Prostate gland (tissue), 2 donors: Measurements from ENCODE around the gene RAPH1. TPM values are rescaled to one million over a fixed set of nuclear protein-coding genes. Genes with fewer than 3 reads are reported as not detected.
"Not testable (repeated sequence)": the region's sequence is repeated elsewhere in the genome, so short reads cannot be mapped to it uniquely, and the experiment has no call there.

Experiments used
- DNase-seq: peaks from one replicate; pipeline ENCODE4 v3.0.0-alpha.2; 2019; ENCODE audit warnings: low spot score
- H3K27ac ChIP-seq, 2 donors: fragments of 200-600 bp; sonication (generic); 2 replicates each; pipeline ENCODE4 v1.5.1; 2017 to 2019
- H3K27me3 ChIP-seq: fragments of 200-600 bp; sonication (generic); replicated peaks from 2 replicates; pipeline ENCODE4 v1.5.1; 2019; ENCODE audit not compliant: insufficient read depth
- H3K36me3 ChIP-seq, 2 donors: fragments of 200-600 bp; sonication (generic); 1 replicate in 1 of 2; 2 replicates in 1 of 2; pipeline versions ENCODE4 v1.5.1 to v1.8.1; 2017 to 2019
- H3K4me1 ChIP-seq: fragments of 200-600 bp; sonication (generic); replicated peaks from 2 replicates; pipeline ENCODE4 v1.5.1; 2019
- H3K4me3 ChIP-seq, 2 donors: fragments of 200-600 bp; sonication (generic); 2 replicates each; pipeline ENCODE4 v1.5.1; 2017 to 2019
- H3K9me3 ChIP-seq: fragments of 200-600 bp; sonication (generic); 2 replicates; pipeline ENCODE4 v1.5.1; 2017
- CTCF ChIP-seq, 4 experiments: fragments of 200-600 bp in 2 of 4; fragments of 450-650 bp in 2 of 4; sonication (generic) in 2 of 4; IDR thresholded peaks; 1 replicate in 3 of 4; 2 replicates in 1 of 4; pipeline ENCODE4 v1.5.1; 2016 to 2019; ENCODE audit warnings: antibody characterized with exemption in 4 of 4, mild to moderate bottlenecking in 2 of 4, moderate library complexity in 2 of 4
- POLR2A ChIP-seq: fragments of 450-650 bp; IDR thresholded peaks from one replicate; pipeline ENCODE4 v1.6.1; 2016; ENCODE audit warnings: antibody characterized with exemption, mild to moderate bottlenecking
- POLR2AphosphoS5 ChIP-seq: sonication (generic); formaldehyde crosslinking; IDR thresholded peaks from one replicate; pipeline ENCODE4 v1.6.1; 2017; ENCODE audit warnings: antibody characterized with exemption
- WGBS: methylation state at CpG from one replicate; pipeline ENCODE4 v1.1.5; 2018; 5-methylcytosine and 5-hydroxymethylcytosine counted together
- intact Hi-C: fragments of 100-400 bp; cut with DNase I; formaldehyde crosslinking; loops from one replicate; pipeline ENCODE4 v1.14.2; 2022
- total RNA-seq, 2 donors: library from RNA; depleted of rRNA; stranded (reverse); fragments of >200 nt; gene quantifications; one replicate each; pipeline ENCODE4 v1.1.0, GENCODE V29; 2016

RAPH1 gene
- total RNA-seq, 2 donors from 2014 or later = 27.6 to 35.0 TPM

DNA sequence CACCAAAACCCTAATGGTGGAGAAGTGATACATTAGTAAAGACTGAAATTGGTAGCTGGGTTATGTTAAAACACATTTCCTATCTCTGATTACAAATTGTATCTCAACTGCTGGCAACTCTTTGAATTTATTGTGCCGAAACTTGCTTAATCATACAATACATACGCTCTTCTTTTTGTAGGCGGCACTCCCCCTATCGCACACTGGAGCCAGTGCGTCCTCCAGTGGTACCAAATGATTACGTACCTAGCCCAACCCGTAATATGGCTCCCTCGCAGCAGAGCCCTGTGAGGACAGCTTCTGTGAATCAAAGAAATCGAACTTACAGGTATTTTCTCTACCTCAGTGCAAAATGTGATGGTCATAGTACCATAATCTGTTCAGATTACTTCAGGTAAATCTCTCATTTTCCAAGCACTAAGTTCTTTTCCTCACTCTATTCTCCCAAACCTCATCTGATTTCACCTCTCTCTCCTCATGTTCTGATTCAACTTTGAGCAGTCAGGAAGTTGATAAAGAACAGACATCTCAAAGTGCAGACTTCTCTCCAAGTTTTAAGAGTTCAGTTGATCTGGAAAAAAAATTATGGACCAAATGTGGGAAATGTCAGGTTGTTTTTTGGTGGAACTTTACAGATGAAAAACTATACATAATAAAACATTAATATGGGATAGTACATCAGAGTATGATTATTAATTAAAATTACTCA, 140.4 kb downstream of the RAPH1 start:
- TF ChIP-seq POLR2A (no peak), POLR2AphosphoS5 (no peak), CTCF (IDR thresholded peaks at IDR 0.05) (no peak)
- 96% methylated on average over 9 of the region's 9 CpGs for WGBS
- no peak overlapping the region for H3K4me3 ChIP-seq
- no peaks in the 10 kb centered on the region for H3K36me3 ChIP-seq
- no peak for DNase-seq
- H3K27ac ChIP-seq = no peak overlapping the region
- H3K27me3 ChIP-seq = no peaks in the 10 kb centered on the region
- intact Hi-C loops = no loop called here
- no peaks in the 10 kb centered on the region for H3K4me1 ChIP-seq
- no peaks in the 10 kb centered on the region for H3K9me3 ChIP-seq

GRCh38 chr2:203388153-203388552, 146.9 kb downstream of the RAPH1 start:
- H3K27ac ChIP-seq, H3K9me3 ChIP-seq, H3K4me3 ChIP-seq, H3K4me1 ChIP-seq, H3K36me3 ChIP-seq, DNase-seq, intact Hi-C loops, H3K27me3 ChIP-seq: not testable (repeated sequence)
- WGBS = 95% methylated on average over 6 of the region's 6 CpGs

GRCh38 chr2:203383038-203383437, 152.1 kb downstream of the RAPH1 start:
- Histone ChIP-seq H3K4me3 (no peak overlapping the region), H3K4me1 (no peaks in the 10 kb centered on the region), H3K27me3 (no peaks in the 10 kb centered on the region), H3K27ac (no peak overlapping the region), H3K9me3 (no peaks in the 10 kb centered on the region), H3K36me3 (no peaks in the 10 kb centered on the region)
- intact Hi-C loops = no loop called here
- no peak for DNase-seq
- TF ChIP-seq CTCF (IDR thresholded peaks at IDR 0.05) = no peak
- no peak for TF ChIP-seq POLR2AphosphoS5
- TF ChIP-seq POLR2A = no peak
- 96% methylated on average over 1 of the region's 1 CpG for WGBS

DNA sequence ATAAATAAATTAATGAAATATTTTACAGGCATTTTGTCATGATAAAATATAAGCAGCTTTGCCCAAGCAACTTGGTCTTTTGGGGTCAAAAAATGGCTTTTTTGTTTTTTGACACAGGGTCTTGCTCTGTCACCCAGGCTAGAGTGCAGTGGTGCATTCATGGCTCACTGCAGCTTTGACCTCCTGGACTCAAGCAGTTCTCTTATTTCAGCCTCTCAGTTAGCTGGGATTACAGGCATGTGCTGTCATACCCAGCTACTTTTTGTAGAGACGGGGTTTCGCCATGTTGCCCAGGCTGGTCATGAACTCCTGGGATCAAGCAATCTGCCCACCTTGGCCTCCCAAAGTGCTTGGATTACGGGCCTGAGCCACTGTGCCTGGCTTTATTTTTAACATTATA, 155.9 kb downstream of the RAPH1 start:
- WGBS = 97% methylated on average over 3 of the region's 3 CpGs
- no peaks in the 10 kb centered on the region for H3K36me3 ChIP-seq

DNA sequence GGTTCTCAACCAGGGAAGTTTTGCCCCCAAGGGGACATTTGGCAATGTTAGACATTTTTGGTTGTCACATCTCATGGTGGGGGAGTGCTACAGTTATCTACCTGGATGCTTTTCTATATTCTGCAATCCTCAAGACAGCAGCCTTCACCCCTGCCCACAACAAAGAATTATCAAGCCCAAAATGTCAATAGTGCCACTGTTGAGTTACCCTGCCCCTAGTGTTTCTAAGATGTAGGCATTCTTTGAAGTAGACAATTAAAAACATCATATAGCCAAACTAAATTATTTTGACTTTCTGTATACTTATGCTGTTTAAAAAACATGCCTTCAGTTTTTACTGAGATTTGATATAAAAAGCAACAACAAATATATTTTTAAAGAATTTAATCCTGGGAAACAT, 158.9 kb downstream of the RAPH1 start:
- DNase-seq = no peak
- no peak for TF ChIP-seq CTCF (IDR thresholded peaks at IDR 0.05)
- no peak for TF ChIP-seq POLR2A
- TF ChIP-seq POLR2AphosphoS5 = no peak
- Histone ChIP-seq H3K9me3 (no peaks in the 10 kb centered on the region), H3K4me1 (no peaks in the 10 kb centered on the region), H3K27me3 (no peaks in the 10 kb centered on the region), H3K36me3 (no peaks in the 10 kb centered on the region), H3K27ac (no peak overlapping the region), H3K4me3 (no peak overlapping the region)
- intact Hi-C loops = no loop called here

More for the DNA sequence above, 155.9 kb downstream of the RAPH1 start:
- TF ChIP-seq POLR2AphosphoS5 (no peak), POLR2A (no peak), CTCF (IDR thresholded peaks at IDR 0.05) (no peak)
- DNase-seq = no peak
- Histone ChIP-seq H3K9me3 (no peaks in the 10 kb centered on the region), H3K27me3 (no peaks in the 10 kb centered on the region), H3K27ac (no peak overlapping the region), H3K4me3 (no peak overlapping the region), H3K4me1 (no peaks in the 10 kb centered on the region)
- intact Hi-C loops = no loop called here

GRCh38 chr2:203372706-203373105, 162.4 kb downstream of the RAPH1 start:
- intact Hi-C loops, DNase-seq, H3K27ac ChIP-seq, H3K27me3 ChIP-seq, H3K9me3 ChIP-seq, H3K4me1 ChIP-seq, H3K36me3 ChIP-seq, H3K4me3 ChIP-seq: not testable (repeated sequence)
- 96% methylated on average over 31 of the region's 31 CpGs for WGBS
